Fibroblast of pulmonary artery (primary cell): ENCODE data around the gene LPIN1.

Source experiments
- DNase-seq: peaks from one replicate; pipeline ENCODE4 v3.0.0-alpha.2; 2010; ENCODE audit warnings: low read depth
- H3K4me3 ChIP-seq: replicated peaks from 2 replicates; pipeline ENCODE4 v1.5.1; 2011; ENCODE audit warnings: low read depth, mild to moderate bottlenecking, control low read depth, low read length, moderate library complexity
- TF ChIP-seq, protein P1 (sequence below): IDR thresholded peaks from 2 replicates; pipeline ENCODE4 v1.5.1; 2011; ENCODE audit warnings: mild to moderate bottlenecking, control low read depth, low read length, inconsistent platforms; ENCODE audit errors: missing control alignments

LPIN1 gene

GRCh38 chr2:11789243-11789642, 42.8 kb downstream of the LPIN1 start:
- TF ChIP-seq, protein P1, sequence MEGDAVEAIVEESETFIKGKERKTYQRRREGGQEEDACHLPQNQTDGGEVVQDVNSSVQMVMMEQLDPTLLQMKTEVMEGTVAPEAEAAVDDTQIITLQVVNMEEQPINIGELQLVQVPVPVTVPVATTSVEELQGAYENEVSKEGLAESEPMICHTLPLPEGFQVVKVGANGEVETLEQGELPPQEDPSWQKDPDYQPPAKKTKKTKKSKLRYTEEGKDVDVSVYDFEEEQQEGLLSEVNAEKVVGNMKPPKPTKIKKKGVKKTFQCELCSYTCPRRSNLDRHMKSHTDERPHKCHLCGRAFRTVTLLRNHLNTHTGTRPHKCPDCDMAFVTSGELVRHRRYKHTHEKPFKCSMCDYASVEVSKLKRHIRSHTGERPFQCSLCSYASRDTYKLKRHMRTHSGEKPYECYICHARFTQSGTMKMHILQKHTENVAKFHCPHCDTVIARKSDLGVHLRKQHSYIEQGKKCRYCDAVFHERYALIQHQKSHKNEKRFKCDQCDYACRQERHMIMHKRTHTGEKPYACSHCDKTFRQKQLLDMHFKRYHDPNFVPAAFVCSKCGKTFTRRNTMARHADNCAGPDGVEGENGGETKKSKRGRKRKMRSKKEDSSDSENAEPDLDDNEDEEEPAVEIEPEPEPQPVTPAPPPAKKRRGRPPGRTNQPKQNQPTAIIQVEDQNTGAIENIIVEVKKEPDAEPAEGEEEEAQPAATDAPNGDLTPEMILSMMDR = no peak
- no peak for DNase-seq
- H3K4me3 ChIP-seq = no peak overlapping the region

- no peak overlapping the region for H3K4me3 ChIP-seq
- no peak for DNase-seq
- TF ChIP-seq, protein P1 = no peak
These were observed 43.8 kb downstream of the LPIN1 start for GRCh38 chr2:11790228-11790627.

DNA sequence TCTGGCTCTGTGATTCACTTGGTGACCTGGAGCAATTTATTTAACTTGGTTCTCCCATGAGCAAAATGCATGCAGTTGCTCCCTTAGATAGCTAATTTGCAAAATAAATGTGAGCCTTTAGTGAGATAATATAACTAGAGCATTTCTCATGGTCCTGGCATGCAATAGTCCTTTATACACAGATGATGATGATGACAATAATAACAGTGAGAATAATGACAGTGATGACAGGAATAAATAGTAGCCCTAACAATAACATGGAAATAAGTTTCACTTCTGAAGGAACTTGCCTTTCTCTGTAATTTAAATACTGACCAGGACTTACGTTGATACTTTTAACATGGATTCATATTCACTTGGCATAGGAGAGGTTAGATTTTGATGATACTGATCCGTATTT, 49.2 kb downstream of the LPIN1 start:
- TF ChIP-seq, protein P1 = no peak
- no peak overlapping the region for H3K4me3 ChIP-seq
- DNase-seq = no peak

DNA sequence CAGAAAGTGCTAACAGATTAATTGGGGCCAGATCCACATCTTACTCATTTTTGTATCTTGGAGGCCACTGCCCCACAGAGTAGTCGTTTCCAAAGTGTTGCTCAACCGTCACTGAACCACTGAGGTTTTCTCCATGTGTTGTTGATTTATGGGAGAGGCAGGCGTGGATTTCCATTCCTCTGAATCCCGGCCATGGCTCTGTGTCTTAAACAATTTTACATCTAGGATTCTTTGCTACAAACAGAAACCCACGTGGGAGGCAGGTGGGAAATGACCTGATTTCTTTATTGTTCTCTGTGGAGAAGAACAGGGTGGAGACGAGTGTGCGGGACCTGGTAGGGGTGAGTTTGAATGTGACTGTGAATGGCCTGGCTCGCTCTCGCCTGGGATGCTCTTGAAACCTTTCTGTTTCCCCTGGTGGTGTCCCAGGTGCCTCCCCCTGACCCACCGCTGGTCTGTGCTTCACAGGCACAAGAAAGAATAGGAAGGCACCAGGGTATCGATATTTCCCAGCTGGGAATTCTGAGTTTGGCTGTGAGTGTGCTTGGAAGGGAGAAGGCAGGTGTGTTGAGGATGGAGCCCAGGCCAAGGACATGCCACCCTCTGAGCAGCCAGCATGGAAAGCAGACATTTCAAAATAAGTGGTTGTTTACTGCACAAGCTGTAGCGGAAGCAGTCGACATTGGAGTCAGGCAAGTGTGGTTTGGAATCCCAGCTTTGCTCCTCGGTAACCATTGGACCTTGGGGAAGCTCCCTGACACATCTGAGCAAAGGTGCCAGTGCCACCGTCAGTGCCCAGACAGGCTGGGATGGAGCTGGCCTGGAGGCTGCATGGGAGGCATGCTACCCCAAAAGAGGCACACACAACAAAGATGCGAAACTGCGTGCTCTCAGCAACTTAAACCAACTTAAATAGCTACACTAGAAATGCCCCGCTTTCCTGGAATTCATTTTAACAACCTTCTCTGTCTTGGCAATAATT, 50.0 kb downstream of the LPIN1 start:
- DNase-seq = no peak
- TF ChIP-seq, protein P1 = no peak
- no peak overlapping the region for H3K4me3 ChIP-seq

- TF ChIP-seq, protein P1 = no peak
- no peak for DNase-seq
- no peak overlapping the region for H3K4me3 ChIP-seq
These were observed 51.4 kb downstream of the LPIN1 start for GRCh38 chr2:11797846-11798245.

- DNase-seq = no peak
- H3K4me3 ChIP-seq = no peak overlapping the region
- TF ChIP-seq, protein P1 = no peak
These were observed 52.4 kb downstream of the LPIN1 start for GRCh38 chr2:11798701-11799435.
